HG02759 (cell line): ENCODE data around the gene IRX5.

ENCODE experiments used
- ATAC-seq: cut with Tn5 transposase; IDR thresholded peaks from one replicate; pipeline ENCODE4 v1.9.1; 2021; ENCODE audit warnings: mild to moderate bottlenecking, moderate library complexity; ENCODE audit not compliant: unreplicated experiment

The IRX5 gene

GRCh38 chr16:54929090-54930004 lies 1.3 kb upstream of the IRX5 start:
- ATAC-seq, result peak; percentile 87

GRCh38 chr16:54930869-54931119 lies 129 bp downstream of the IRX5 start:
- no peak for ATAC-seq

- no peak for ATAC-seq
Measured at GRCh38 chr16:54931120-54932014, 702 bp downstream of the IRX5 start.

GRCh38 chr16:54932021-54932660 lies 1.5 kb downstream of the IRX5 start:
- ATAC-seq, result no peak

GRCh38 chr16:54932737-54933254 lies 2.1 kb downstream of the IRX5 start:
- ATAC-seq, result no peak

GRCh38 chr16:54933281-54934011 lies 2.8 kb downstream of the IRX5 start:
- ATAC-seq, result no peak

- no peak for ATAC-seq
Measured at GRCh38 chr16:54934481-54935265, 4.0 kb downstream of the IRX5 start.

- no peak for ATAC-seq
Measured at GRCh38 chr16:54935266-54935968, 4.8 kb downstream of the IRX5 start.

- ATAC-seq, result no peak
Measured at GRCh38 chr16:54936201-54936978, 5.7 kb downstream of the IRX5 start.

GRCh38 chr16:54936979-54937670 lies 6.5 kb downstream of the IRX5 start:
- no peak for ATAC-seq

GRCh38 chr16:54937671-54938211 lies 7.1 kb downstream of the IRX5 start:
- ATAC-seq, result no peak

- ATAC-seq, result no peak
Measured at GRCh38 chr16:54938212-54939028, 7.8 kb downstream of the IRX5 start.

- no peak for ATAC-seq
Measured at GRCh38 chr16:54939029-54939346, 8.3 kb downstream of the IRX5 start.

- no peak for ATAC-seq
Measured at GRCh38 chr16:54939510-54940278, 9.0 kb downstream of the IRX5 start.

- no peak for ATAC-seq
Measured at GRCh38 chr16:54940279-54940604, 9.6 kb downstream of the IRX5 start.

- no peak for ATAC-seq
Measured at GRCh38 chr16:54942353-54942943, 11.8 kb downstream of the IRX5 start.
